Measurements from ENCODE around the gene RRBP1. TPM values are rescaled to one million over a fixed set of nuclear protein-coding genes. Genes with fewer than 3 reads are reported as not detected.
A peak's percentile ranks its signal among the peaks of the same experiment; 100 is the strongest.

The RRBP1 gene
- total RNA-seq, 1 experiment from 2014 or later: 45.3 TPM

- no peak overlapping the region for H3K4me3 Mint-ChIP-seq (ENCODE audit: low read depth, unreplicated experiment)
- intact Hi-C loops (cut with micrococcal nuclease; ENCODE audit: unreplicated experiment): loop anchor here (10.0 kb wide), 1 partner anchor 211 kb away; no protein-coding TSS in a partner anchor
- CTCF ChIA-PET: no interaction called here
Measured at GRCh38 chr20:17684077-17684888, 2.2 kb upstream of the RRBP1 start.

DNA sequence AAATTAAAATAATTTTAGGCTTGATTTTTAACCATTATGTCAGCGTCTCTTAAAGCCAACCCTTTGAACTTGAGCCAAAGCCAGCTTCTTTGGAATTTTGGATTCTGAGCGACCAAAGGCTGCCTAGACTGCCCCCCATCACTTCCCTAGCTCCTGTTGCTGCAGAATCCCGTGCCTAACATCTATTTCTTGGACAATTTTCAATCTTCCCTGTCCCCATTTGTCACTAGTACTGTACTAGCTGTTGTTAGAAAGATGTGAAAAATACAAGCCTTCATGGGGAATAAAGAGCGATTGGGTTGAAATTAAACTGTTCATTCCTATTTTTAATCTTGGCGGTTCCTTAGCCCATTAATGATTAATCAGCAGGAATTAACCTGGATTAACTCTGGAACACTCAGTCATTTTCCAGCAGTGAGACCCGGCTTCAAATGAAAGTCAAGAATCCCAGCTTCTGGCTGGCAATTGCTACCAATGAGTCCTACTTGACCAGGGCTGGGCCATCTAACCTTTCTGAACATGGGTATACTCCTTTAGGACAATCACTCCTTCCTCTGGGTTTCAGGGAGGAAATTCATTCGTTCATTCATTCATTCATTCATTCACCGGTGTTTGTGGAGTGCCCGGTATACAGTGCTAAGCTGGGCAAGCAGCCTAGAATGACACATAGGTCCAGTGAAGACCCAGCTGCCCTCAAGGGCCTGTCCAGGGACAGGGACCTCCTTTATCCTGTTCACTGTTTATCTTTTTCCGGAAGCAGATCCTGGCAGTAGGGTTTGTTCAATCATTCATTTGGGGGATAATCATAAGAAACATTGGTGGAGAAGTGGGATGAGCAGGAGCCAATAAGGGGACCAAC is 1.4 kb upstream of the RRBP1 start:
- TF ChIP-seq, protein P1, sequence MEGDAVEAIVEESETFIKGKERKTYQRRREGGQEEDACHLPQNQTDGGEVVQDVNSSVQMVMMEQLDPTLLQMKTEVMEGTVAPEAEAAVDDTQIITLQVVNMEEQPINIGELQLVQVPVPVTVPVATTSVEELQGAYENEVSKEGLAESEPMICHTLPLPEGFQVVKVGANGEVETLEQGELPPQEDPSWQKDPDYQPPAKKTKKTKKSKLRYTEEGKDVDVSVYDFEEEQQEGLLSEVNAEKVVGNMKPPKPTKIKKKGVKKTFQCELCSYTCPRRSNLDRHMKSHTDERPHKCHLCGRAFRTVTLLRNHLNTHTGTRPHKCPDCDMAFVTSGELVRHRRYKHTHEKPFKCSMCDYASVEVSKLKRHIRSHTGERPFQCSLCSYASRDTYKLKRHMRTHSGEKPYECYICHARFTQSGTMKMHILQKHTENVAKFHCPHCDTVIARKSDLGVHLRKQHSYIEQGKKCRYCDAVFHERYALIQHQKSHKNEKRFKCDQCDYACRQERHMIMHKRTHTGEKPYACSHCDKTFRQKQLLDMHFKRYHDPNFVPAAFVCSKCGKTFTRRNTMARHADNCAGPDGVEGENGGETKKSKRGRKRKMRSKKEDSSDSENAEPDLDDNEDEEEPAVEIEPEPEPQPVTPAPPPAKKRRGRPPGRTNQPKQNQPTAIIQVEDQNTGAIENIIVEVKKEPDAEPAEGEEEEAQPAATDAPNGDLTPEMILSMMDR (IDR thresholded peaks at IDR 0.05; ENCODE audit: unreplicated experiment): no peak
- peaks cover 11% of the 10 kb centered on the region for H3K4me1 Mint-ChIP-seq (ENCODE audit: low read depth, unreplicated experiment)
- H3K4me3 Mint-ChIP-seq (ENCODE audit: low read depth, unreplicated experiment): no peak overlapping the region
- DNase-seq: no peak
- no peak overlapping the region for H3K27ac Mint-ChIP-seq (ENCODE audit: unreplicated experiment)
- H3K36me3 Mint-ChIP-seq (ENCODE audit: insufficient read depth, unreplicated experiment): peaks cover 24% of the 10 kb centered on the region
- peaks cover 52% of the 10 kb centered on the region for H3K27me3 Mint-ChIP-seq (ENCODE audit: unreplicated experiment)
- BruUV-seq (replicated peaks): no TSS peak
- H3K9me3 Mint-ChIP-seq (ENCODE audit: low read depth, unreplicated experiment): peaks cover 9% of the 10 kb centered on the region
- CTCF ChIA-PET: interaction anchor here (1.3 kb wide), 1 partner anchor 214 kb away, joined by 4 read pairs; no protein-coding TSS in a partner anchor
- intact Hi-C loops (cut with micrococcal nuclease; ENCODE audit: unreplicated experiment): loop anchor here (10.0 kb wide), 1 partner anchor 211 kb away; no protein-coding TSS in a partner anchor

More at GRCh38 chr20:17684077-17684888, 2.2 kb upstream of the RRBP1 start:
- no peak overlapping the region for H3K27ac Mint-ChIP-seq (ENCODE audit: unreplicated experiment)
- H3K9me3 Mint-ChIP-seq (ENCODE audit: low read depth, unreplicated experiment): peaks cover 9% of the 10 kb centered on the region
- DNase-seq: no peak
- TF ChIP-seq, protein P1 (IDR thresholded peaks at IDR 0.05; ENCODE audit: unreplicated experiment): no peak
- peaks cover 52% of the 10 kb centered on the region for H3K27me3 Mint-ChIP-seq (ENCODE audit: unreplicated experiment)
- no TSS peak for BruUV-seq (replicated peaks)
- H3K36me3 Mint-ChIP-seq (ENCODE audit: insufficient read depth, unreplicated experiment): peaks cover 24% of the 10 kb centered on the region
- peaks cover 11% of the 10 kb centered on the region for H3K4me1 Mint-ChIP-seq (ENCODE audit: low read depth, unreplicated experiment)

DNA sequence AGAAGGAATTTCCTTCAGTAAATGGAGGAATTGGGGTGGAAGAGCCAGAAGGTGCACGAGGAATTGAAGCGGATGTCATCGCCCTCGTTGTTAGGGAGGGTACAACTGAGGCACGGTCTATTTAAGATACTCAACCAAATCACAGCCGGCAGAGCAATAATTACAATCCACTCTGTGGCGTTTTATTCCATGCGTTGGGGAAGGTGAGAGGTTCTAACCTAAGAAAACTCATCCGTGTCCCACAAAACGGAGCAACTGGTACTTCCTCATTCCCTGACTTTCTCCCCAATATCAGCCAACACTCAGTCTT is 802 bp upstream of the RRBP1 start:
- no peak overlapping the region for H3K27ac Mint-ChIP-seq (ENCODE audit: unreplicated experiment)
- peak overlapping the region; percentile 68 for H3K4me3 Mint-ChIP-seq (ENCODE audit: low read depth, unreplicated experiment)
- peaks cover 9% of the 10 kb centered on the region for H3K9me3 Mint-ChIP-seq (ENCODE audit: low read depth, unreplicated experiment)
- BruUV-seq (replicated peaks): no TSS peak
- no peak for DNase-seq
- CTCF ChIA-PET: interaction anchor here (0.6 to 1.3 kb wide), 2 partner anchors 215 to 315 kb away, joined by 4 read pairs; no protein-coding TSS in a partner anchor
- H3K27me3 Mint-ChIP-seq (ENCODE audit: unreplicated experiment): peaks cover 48% of the 10 kb centered on the region
- peaks cover 24% of the 10 kb centered on the region for H3K36me3 Mint-ChIP-seq (ENCODE audit: insufficient read depth, unreplicated experiment)
- TF ChIP-seq, protein P1 (IDR thresholded peaks at IDR 0.05; ENCODE audit: unreplicated experiment): no peak
- intact Hi-C loops (cut with micrococcal nuclease; ENCODE audit: unreplicated experiment): loop anchor here (10.0 kb wide), 1 partner anchor 212 kb away; no protein-coding TSS in a partner anchor
- peaks cover 11% of the 10 kb centered on the region for H3K4me1 Mint-ChIP-seq (ENCODE audit: low read depth, unreplicated experiment)

GRCh38 chr20:17681726-17682102 is 328 bp downstream of the RRBP1 start:
- peak overlapping the region; percentile 68 for H3K4me3 Mint-ChIP-seq (ENCODE audit: low read depth, unreplicated experiment)
- peaks cover 37% of the 10 kb centered on the region for H3K27me3 Mint-ChIP-seq (ENCODE audit: unreplicated experiment)
- no peak for DNase-seq
- TF ChIP-seq, protein P1 (IDR thresholded peaks at IDR 0.05; ENCODE audit: unreplicated experiment): no peak
- no peak overlapping the region for H3K27ac Mint-ChIP-seq (ENCODE audit: unreplicated experiment)
- CTCF ChIA-PET: interaction anchor here (0.7 to 1.3 kb wide), 3 partner anchors 25 to 216 kb away, joined by 4 to 10 read pairs (median 4); no protein-coding TSS in a partner anchor
- intact Hi-C loops (cut with micrococcal nuclease; ENCODE audit: unreplicated experiment): loop anchor here (10.0 kb wide), 1 partner anchor 213 kb away; no protein-coding TSS in a partner anchor
- no TSS peak for BruUV-seq (replicated peaks)
- no peaks in the 10 kb centered on the region for H3K9me3 Mint-ChIP-seq (ENCODE audit: low read depth, unreplicated experiment)
- peaks cover 24% of the 10 kb centered on the region for H3K36me3 Mint-ChIP-seq (ENCODE audit: insufficient read depth, unreplicated experiment)
- H3K4me1 Mint-ChIP-seq (ENCODE audit: low read depth, unreplicated experiment): peaks cover 11% of the 10 kb centered on the region

Data from Calu3 (cell line).